GM13977 (cell line): ENCODE data around the gene LAMC1.

Source experiments
- DNase-seq: peaks from one replicate; pipeline ENCODE4 v3.0.0; 2012; ENCODE audit warnings: low spot score
- in situ Hi-C: fragments of 300-500 bp; cut with MboI; formaldehyde crosslinking; loops from one replicate; pipeline ENCODE4 v1.12.0; 2022; ENCODE audit warnings: low sequenced_read_pairs, low pct_unique_long_range_greater_than_20kb, mixed read lengths, inconsistent platforms; ENCODE audit not compliant: unreplicated experiment
- TF ChIP-seq, protein P1 (sequence below): IDR thresholded peaks from 2 replicates; pipeline ENCODE4 v1.5.1; 2012; ENCODE audit warnings: mild to moderate bottlenecking, control low read depth; ENCODE audit not compliant: insufficient read depth; ENCODE audit errors: extremely low read depth, missing control alignments

Gene LAMC1

DNA sequence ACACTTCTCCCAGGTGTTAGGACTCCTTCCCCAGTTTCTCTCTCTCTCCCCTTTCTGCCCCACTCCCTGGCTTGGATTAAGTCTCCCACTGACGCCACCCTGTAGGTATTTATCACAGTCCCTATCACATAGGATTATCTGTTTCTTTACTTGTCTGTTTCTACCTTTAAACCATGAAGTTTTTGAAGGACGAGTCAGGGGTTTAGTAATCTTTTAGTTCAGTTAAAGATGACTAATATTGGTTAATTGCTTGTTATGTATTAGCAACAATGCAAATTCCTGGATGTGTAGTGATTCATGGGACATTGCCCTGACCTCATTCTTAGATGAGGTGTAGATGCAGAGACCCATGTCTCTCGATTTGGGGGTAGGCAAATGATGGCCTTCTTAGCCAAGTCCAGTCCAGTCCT is 6.4 kb downstream of the LAMC1 start:
- TF ChIP-seq, protein P1, sequence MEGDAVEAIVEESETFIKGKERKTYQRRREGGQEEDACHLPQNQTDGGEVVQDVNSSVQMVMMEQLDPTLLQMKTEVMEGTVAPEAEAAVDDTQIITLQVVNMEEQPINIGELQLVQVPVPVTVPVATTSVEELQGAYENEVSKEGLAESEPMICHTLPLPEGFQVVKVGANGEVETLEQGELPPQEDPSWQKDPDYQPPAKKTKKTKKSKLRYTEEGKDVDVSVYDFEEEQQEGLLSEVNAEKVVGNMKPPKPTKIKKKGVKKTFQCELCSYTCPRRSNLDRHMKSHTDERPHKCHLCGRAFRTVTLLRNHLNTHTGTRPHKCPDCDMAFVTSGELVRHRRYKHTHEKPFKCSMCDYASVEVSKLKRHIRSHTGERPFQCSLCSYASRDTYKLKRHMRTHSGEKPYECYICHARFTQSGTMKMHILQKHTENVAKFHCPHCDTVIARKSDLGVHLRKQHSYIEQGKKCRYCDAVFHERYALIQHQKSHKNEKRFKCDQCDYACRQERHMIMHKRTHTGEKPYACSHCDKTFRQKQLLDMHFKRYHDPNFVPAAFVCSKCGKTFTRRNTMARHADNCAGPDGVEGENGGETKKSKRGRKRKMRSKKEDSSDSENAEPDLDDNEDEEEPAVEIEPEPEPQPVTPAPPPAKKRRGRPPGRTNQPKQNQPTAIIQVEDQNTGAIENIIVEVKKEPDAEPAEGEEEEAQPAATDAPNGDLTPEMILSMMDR = no peak
- in situ Hi-C loops = no loop called here
- no peak for DNase-seq

DNA sequence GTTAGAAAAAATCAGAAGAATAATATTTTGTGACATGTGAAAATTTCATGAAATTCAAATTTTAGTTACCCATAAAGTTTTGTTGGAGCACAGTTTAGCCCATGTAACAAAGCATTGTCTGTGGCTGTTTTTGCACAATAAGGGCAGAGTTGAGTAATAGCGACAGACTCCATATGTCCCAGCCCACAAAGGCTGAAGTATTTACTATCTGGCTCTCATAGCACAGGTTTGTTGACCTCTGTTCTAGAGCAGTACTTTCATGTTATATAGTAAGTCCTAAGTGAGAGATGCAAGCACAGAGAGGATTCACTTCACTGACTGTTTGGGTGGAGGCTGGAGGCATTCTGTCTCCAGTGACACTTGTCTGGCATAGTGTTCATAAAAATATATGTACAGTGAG is 6.8 kb downstream of the LAMC1 start:
- no peak for DNase-seq

DNA sequence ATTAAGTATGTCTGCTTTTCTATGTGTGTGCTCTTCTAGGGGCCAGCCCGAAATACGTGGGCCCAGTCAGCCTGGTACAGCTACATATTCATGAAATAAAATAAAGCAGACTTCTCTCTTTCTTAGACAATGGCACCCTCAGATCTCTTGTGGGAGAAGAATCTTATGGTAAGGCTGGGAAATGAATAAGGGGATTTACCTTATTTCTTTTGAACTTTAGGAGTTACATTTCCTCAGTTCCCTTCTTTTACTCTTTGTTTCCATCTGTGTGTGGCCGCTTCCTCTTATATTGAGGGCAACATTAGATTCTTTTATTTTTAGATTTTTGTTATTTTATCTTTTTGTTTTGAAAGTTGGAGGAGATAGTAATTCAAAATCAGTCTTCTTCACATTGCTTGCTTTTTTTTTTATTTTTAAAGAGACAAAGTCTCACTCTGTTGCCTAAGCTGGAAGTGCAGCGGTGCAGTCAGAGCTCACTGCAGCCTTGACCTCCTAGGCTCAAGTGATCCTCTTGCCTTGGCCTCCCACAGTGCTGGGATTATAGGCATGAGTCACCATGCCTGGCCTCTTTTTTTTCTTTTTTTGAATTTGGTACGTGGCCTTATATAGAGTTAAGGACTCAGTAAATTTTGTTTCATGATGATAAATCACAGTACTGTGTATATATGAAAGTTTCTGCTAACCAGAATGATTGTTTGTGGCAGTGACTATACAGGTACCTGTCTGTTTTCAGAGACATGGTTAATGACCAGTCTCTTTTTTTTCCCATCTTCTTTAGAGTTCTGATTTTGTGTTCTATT is 9.1 kb downstream of the LAMC1 start:
- TF ChIP-seq, protein P1 = no peak
- no peak for DNase-seq
- in situ Hi-C loops = no loop called here

More for the DNA sequence above, 6.8 kb downstream of the LAMC1 start:
- in situ Hi-C loops = no loop called here
- TF ChIP-seq, protein P1 = no peak

DNA sequence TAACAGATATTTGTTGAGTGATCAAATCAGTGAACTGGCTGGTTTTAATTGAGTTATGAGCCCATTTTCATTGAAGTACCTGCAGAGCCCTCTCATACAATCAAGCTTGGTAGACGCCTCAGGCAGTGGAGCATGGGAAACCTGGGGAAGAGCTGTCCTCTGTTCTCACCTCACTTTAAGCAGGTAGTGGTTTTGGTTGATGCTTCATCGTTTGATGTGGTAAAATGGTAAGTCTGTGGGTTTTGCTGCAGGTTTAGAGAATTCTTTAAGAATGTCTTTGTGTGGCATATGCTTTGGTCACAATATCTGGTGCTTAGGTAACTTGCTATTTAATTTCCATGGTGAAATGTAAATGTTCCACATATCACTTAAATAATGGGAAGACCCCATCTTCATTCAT is 10.0 kb downstream of the LAMC1 start:
- in situ Hi-C loops = no loop called here
- TF ChIP-seq, protein P1 = no peak
- DNase-seq = no peak

DNA sequence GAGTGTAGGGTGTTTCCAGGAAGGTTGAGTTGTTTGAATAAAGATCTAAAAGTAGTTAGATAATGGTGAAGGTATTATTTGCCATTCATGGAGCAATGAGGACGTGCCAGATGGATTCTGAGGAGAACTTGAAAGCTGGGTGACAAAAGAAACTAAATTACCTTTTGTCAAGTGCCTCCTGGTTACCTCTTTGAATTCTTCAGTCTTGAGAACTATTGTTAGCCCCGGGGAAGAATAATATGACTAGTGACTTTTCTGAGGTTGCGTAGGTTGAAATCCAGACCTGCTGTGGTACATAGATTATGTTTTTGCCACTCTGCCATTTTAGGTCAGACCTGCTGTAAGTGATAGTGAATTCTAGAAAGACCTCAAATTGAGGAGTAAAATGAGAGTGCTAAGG is 11.5 kb downstream of the LAMC1 start:
- DNase-seq = no peak
- TF ChIP-seq, protein P1 = no peak
- in situ Hi-C loops = no loop called here

DNA sequence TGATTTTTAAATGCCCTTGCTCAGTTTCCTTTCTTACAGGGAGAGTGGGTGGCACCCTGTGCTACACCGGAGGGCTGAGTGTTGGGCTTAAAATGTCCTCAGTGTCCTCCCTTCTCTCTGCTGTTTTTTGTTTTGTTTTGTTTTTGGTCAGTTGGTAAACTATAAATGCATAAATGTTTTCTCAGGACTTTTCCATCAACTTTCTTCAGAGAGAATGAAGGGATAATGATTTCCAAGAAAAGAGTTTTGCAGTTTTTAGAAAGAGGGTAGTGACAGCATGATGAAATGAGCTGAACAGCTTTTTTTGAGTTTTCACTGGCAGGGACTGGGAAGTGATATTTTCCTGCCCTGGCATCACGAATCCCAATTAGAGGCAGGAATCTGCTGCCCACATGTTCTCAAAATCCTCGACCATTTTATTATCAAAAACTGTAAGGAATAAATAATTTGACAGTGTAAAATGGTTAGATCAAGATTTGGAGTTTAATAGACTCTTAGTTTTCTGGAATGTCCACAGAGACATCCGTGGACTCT is 15.2 kb downstream of the LAMC1 start:
- TF ChIP-seq, protein P1 = no peak
- no peak for DNase-seq
- in situ Hi-C loops = no loop called here
